IMR-90 (cell line): ENCODE measurements around the gene NCAM1.

ENCODE experiments used
- CEBPB ChIP-seq: IDR thresholded peaks from 2 replicates; pipeline ENCODE4 v1.6.1; 2012; ENCODE audit warnings: low read depth, low read length, improper control_type of control experiment
- CHD1 ChIP-seq: IDR thresholded peaks from 2 replicates; pipeline ENCODE4 v1.6.1; 2012; ENCODE audit warnings: low read depth, low read length, improper control_type of control experiment
- CTCF ChIP-seq: conservative IDR thresholded peaks from 2 replicates; pipeline ENCODE4 v1.5.1; 2012; ENCODE audit warnings: mild to moderate bottlenecking, low read depth, low read length, improper control_type of control experiment
- ELK1 ChIP-seq: fragments of 150-350 bp; IDR thresholded peaks from 2 replicates; pipeline ENCODE4 v1.6.1; 2016; ENCODE audit warnings: low read depth, mild to moderate bottlenecking, low read length, moderate library complexity, borderline replicate concordance
- MAFK ChIP-seq: IDR thresholded peaks from 2 replicates; pipeline ENCODE4 v1.6.1; 2012; ENCODE audit warnings: low read depth, low read length, improper control_type of control experiment
- MXI1 ChIP-seq: IDR thresholded peaks from 2 replicates; pipeline ENCODE4 v1.6.1; 2012; ENCODE audit warnings: low read depth, mild to moderate bottlenecking, low read length, moderate library complexity, borderline replicate concordance
- POLR2A ChIP-seq: IDR thresholded peaks from 2 replicates; pipeline ENCODE4 v1.6.1; 2012; ENCODE audit warnings: mild to moderate bottlenecking, low read depth, low read length
- RAD21 ChIP-seq: IDR thresholded peaks from 2 replicates; pipeline ENCODE4 v1.6.1; 2012; ENCODE audit warnings: low read length, improper control_type of control experiment
- RFX5 ChIP-seq: IDR thresholded peaks from 2 replicates; pipeline ENCODE4 v1.8.0; 2012; ENCODE audit warnings: low read depth, mild to moderate bottlenecking, low read length, moderate library complexity
- SMC3 ChIP-seq: fragments of 150-350 bp; IDR thresholded peaks from 2 replicates; pipeline ENCODE4 v1.6.1; 2016; ENCODE audit warnings: low read depth, mild to moderate bottlenecking, antibody characterized with exemption, low read length, moderate library complexity
- TF ChIP-seq, protein P1 (sequence below): fragments of 150-350 bp; IDR thresholded peaks from 2 replicates; pipeline ENCODE4 v1.6.1; 2017; ENCODE audit warnings: mild to moderate bottlenecking, antibody characterized with exemption, low read length, low read depth

- no peak for TF ChIP-seq CTCF
- no peak for TF ChIP-seq POLR2A
- TF ChIP-seq, protein P1, sequence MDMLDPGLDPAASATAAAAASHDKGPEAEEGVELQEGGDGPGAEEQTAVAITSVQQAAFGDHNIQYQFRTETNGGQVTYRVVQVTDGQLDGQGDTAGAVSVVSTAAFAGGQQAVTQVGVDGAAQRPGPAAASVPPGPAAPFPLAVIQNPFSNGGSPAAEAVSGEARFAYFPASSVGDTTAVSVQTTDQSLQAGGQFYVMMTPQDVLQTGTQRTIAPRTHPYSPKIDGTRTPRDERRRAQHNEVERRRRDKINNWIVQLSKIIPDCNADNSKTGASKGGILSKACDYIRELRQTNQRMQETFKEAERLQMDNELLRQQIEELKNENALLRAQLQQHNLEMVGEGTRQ, result no peak
- no peak for TF ChIP-seq SMC3
- TF ChIP-seq RAD21, result no peak
- no peak for TF ChIP-seq MXI1
- TF ChIP-seq CEBPB, result no peak
- no peak for TF ChIP-seq RFX5
- no peak for TF ChIP-seq ELK1
- TF ChIP-seq CHD1, result no peak
- TF ChIP-seq MAFK, result no peak
Measured at GRCh38 chr11:113110046-113110445, 148.8 kb downstream of the NCAM1 start.
